PFSK-1 (cell line): Measurements from ENCODE around the gene HOXA13.
A peak's percentile ranks its signal among the peaks of the same experiment; 100 is the strongest.

ENCODE experiments used
- FOXP2 ChIP-seq: optimal IDR thresholded peaks from 2 replicates; pipeline ENCODE3; 2011; ENCODE audit warnings: borderline replicate concordance, control low read depth, inconsistent platforms; ENCODE audit not compliant: insufficient read depth; ENCODE audit errors: extremely low read length, extremely low read depth
- POLR2AphosphoS5 ChIP-seq: IDR thresholded peaks from 2 replicates; pipeline ENCODE4 v1.6.1; 2012; ENCODE audit warnings: low read depth, mild to moderate bottlenecking, control low read depth, low read length, moderate library complexity
- SIN3A ChIP-seq: IDR thresholded peaks from 2 replicates; pipeline ENCODE4 v1.6.1; 2012; ENCODE audit warnings: mild to moderate bottlenecking, low read length, moderate library complexity, borderline replicate concordance; ENCODE audit not compliant: insufficient read depth
- TAF1 ChIP-seq: IDR thresholded peaks from 2 replicates; pipeline ENCODE4 v1.6.1; 2012; ENCODE audit warnings: low read length, control low read depth, borderline replicate concordance; ENCODE audit not compliant: insufficient read depth
- TF ChIP-seq, protein P1 (sequence below), 2 experiments: IDR thresholded peaks; 2 replicates each; pipeline versions ENCODE4 v1.6.1 to v1.8.0; 2011 to 2012; ENCODE audit warnings: low read depth in 2 of 2, low read length in 2 of 2, control low read depth in 1 of 2, inconsistent platforms in 1 of 2, mild to moderate bottlenecking in 1 of 2, moderate library complexity in 1 of 2; ENCODE audit not compliant: insufficient read depth in 1 of 2

HOXA13 gene

GRCh38 chr7:27151341-27151930, 48.5 kb downstream of the HOXA13 start:
- TF ChIP-seq FOXP2 (no peak), POLR2AphosphoS5 (no peak), TAF1 (no peak), SIN3A (no peak)
- TF ChIP-seq, protein P1, sequence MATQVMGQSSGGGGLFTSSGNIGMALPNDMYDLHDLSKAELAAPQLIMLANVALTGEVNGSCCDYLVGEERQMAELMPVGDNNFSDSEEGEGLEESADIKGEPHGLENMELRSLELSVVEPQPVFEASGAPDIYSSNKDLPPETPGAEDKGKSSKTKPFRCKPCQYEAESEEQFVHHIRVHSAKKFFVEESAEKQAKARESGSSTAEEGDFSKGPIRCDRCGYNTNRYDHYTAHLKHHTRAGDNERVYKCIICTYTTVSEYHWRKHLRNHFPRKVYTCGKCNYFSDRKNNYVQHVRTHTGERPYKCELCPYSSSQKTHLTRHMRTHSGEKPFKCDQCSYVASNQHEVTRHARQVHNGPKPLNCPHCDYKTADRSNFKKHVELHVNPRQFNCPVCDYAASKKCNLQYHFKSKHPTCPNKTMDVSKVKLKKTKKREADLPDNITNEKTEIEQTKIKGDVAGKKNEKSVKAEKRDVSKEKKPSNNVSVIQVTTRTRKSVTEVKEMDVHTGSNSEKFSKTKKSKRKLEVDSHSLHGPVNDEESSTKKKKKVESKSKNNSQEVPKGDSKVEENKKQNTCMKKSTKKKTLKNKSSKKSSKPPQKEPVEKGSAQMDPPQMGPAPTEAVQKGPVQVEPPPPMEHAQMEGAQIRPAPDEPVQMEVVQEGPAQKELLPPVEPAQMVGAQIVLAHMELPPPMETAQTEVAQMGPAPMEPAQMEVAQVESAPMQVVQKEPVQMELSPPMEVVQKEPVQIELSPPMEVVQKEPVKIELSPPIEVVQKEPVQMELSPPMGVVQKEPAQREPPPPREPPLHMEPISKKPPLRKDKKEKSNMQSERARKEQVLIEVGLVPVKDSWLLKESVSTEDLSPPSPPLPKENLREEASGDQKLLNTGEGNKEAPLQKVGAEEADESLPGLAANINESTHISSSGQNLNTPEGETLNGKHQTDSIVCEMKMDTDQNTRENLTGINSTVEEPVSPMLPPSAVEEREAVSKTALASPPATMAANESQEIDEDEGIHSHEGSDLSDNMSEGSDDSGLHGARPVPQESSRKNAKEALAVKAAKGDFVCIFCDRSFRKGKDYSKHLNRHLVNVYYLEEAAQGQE (IDR thresholded peaks at IDR 0.05; ENCODE audit: insufficient read depth in 1 of 2, low read depth in 2 of 2, low read length in 2 of 2), result no peak

GRCh38 chr7:27150568-27151340, 49.1 kb downstream of the HOXA13 start:
- TF ChIP-seq FOXP2 (peak; percentile 60), POLR2AphosphoS5 (no peak), SIN3A (no peak), TAF1 (no peak)
- TF ChIP-seq, protein P1 (IDR thresholded peaks at IDR 0.05; ENCODE audit: insufficient read depth in 1 of 2, low read depth in 2 of 2, low read length in 2 of 2), result 0 out of 4 replicates have a peak, but pooled peaks of 1 of the 2 experiments have one; percentile 28

DNA sequence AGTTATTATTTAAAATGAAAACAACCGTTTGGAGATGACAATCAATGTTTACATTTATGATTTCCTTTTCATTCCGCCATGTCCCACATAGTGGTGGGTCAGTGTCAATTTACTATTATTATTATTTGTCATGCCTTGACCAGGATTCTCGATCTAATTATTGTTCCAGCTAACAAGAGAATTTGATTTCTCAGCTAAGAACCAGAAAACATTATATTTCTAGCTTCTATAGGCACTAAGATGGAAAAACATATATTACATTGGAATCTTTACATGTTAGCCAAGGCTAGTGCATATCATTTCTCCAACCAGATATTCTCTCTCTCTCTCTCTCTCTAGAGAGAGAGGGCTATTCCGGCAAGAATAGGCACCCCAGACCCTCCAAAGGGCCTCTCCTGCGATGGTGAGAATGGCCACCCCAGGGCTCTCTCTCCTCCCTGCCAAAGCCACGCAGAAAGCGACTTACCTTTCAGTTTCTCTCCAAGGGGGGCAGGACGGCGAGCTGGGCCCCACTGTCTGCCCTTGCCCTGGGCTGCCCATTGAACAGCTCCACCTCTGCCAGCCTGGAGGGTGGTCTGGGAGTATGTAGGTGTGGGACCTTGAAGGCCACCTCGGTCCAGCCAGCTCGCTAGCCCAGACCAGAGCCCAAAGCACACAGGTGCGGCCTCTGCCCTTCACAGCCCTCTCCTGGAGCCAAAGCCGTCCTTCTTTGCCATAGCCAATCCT, 49.9 kb downstream of the HOXA13 start:
- TF ChIP-seq TAF1 (no peak), FOXP2 (no peak), SIN3A (no peak), POLR2AphosphoS5 (no peak)
- TF ChIP-seq, protein P1 (IDR thresholded peaks at IDR 0.05; ENCODE audit: insufficient read depth in 1 of 2, low read depth in 2 of 2, low read length in 2 of 2), result no peak

- TF ChIP-seq POLR2AphosphoS5 (no peak), FOXP2 (no peak), TAF1 (no peak), SIN3A (no peak)
- TF ChIP-seq, protein P1 (IDR thresholded peaks at IDR 0.05; ENCODE audit: insufficient read depth in 1 of 2, low read depth in 2 of 2, low read length in 2 of 2), result no peak
Measured at GRCh38 chr7:27148756-27149641, 50.9 kb downstream of the HOXA13 start.
